NB4 (cell line): ENCODE measurements around the gene ZNF43.
"Not testable (repeated sequence)": the region's sequence is repeated elsewhere in the genome, so short reads cannot be mapped to it uniquely, and the experiment has no call there.

Source experiments
- CTCF ChIP-seq: IDR thresholded peaks from one replicate; pipeline ENCODE4 v1.5.1; 2012; ENCODE audit warnings: low read depth, low read length
- MAX ChIP-seq: IDR thresholded peaks from 2 replicates; pipeline ENCODE4 v1.6.1; 2011; ENCODE audit warnings: low read depth, low read length
- MYC ChIP-seq: IDR thresholded peaks from 2 replicates; pipeline ENCODE4 v1.6.1; 2011; ENCODE audit warnings: low read depth, low read length
- POLR2A ChIP-seq: IDR thresholded peaks from 2 replicates; pipeline ENCODE4 v1.6.1; 2011; ENCODE audit warnings: mild to moderate bottlenecking; ENCODE audit not compliant: insufficient read length; ENCODE audit errors: extremely low read depth

- not testable (repeated sequence) for TF ChIP-seq CTCF, POLR2A, MAX, MYC
Observed at GRCh38 chr19:21876608-21877007, 40.6 kb upstream of the ZNF43 start.
